K562 (cell line): ENCODE measurements around the gene DVL3. TPM values are rescaled to one million over a fixed set of nuclear protein-coding genes. Genes with fewer than 3 reads are reported as not detected.

Experiments used
- HMG20A ChIP-seq: fragments of 450-650 bp; formaldehyde crosslinking; conservative IDR thresholded peaks from 2 replicates; pipeline ENCODE4 v1.4.0; 2020; ENCODE audit warnings: mild to moderate bottlenecking, mixed read lengths
- POLR2AphosphoS2 ChIP-seq: IDR thresholded peaks from 2 replicates; pipeline ENCODE4 v1.6.1; 2012; ENCODE audit warnings: low read length, improper control_type of control experiment
- POLR2G ChIP-seq: fragments of 200-400 bp; formaldehyde crosslinking; IDR thresholded peaks from 2 replicates; pipeline ENCODE4 v1.6.1; 2017; ENCODE audit warnings: low read depth, mild to moderate bottlenecking, antibody characterized with exemption, low read length, moderate library complexity
- RHOXF2B ChIP-seq: fragments of 250-450 bp; sonication (Bioruptor Pico); conservative IDR thresholded peaks from 2 replicates; pipeline ENCODE4 v1.5.1; 2021
- SIN3B ChIP-seq: fragments of 450-650 bp; IDR thresholded peaks from 2 replicates; pipeline ENCODE4 v1.6.1; 2017; ENCODE audit warnings: low read depth, mild to moderate bottlenecking, moderate library complexity
- SMC3 ChIP-seq: conservative IDR thresholded peaks from 2 replicates; pipeline ENCODE4 v1.6.1; 2011; ENCODE audit warnings: low read depth, low read length, improper control_type of control experiment; ENCODE audit not compliant: insufficient read depth
- TAF15 ChIP-seq: fragments of 200-400 bp; formaldehyde crosslinking; IDR thresholded peaks from 2 replicates; pipeline ENCODE4 v1.6.1; 2017; ENCODE audit warnings: mild to moderate bottlenecking, low read depth, low read length, moderate library complexity
- UBTF ChIP-seq, 2 experiments: IDR thresholded peaks; 2 replicates each; pipeline ENCODE4 v1.6.1; 2012; ENCODE audit warnings: improper control_type of control experiment in 2 of 2, low read depth in 2 of 2, low read length in 2 of 2, borderline replicate concordance in 1 of 2
- VEZF1 ChIP-seq: fragments of 200-800 bp; sonication (Bioruptor generic); IDR thresholded peaks from 2 replicates; pipeline ENCODE4 v1.6.1; 2017; ENCODE audit warnings: missing genetic modification characterization, missing compliant biosample characterization
- ZBTB8A ChIP-seq: fragments of 450-650 bp; IDR thresholded peaks from 2 replicates; pipeline ENCODE4 v1.6.1; 2018; ENCODE audit warnings: mild to moderate bottlenecking, moderate library complexity; ENCODE audit not compliant: partially characterized antibody
- ZNF830 ChIP-seq: fragments of 250-450 bp; sonication (Bioruptor Pico); IDR thresholded peaks from 2 replicates; pipeline ENCODE4 v1.5.0; 2021; ENCODE audit warnings: mild to moderate bottlenecking
- polyA plus RNA-seq, 8 experiments: library from polyadenylated mRNA; depleted of rRNA in 4 of 8; stranded (reverse) in 5 of 8; unstranded in 3 of 8; fragments of >200 nt; fragmentation: Nextera tagmentation in 2 of 8; fragmentation: Illumina TruSeq in 1 of 8; extraction: Ambion mirVana in 2 of 8; extraction: Trizol in 1 of 8; gene quantifications; 2 replicates each; pipeline versions ENCODE4 v1.2.1 to v1.2.3, GENCODE V29; 2011 to 2014; ENCODE audit warnings: inconsistent platforms in 1 of 8, missing spikeins in 1 of 8
- total RNA-seq, 7 experiments: library from RNA; depleted of rRNA in 6 of 7; stranded (reverse); fragments of >200 nt in 6 of 7; fragmentation: Illumina TruSeq in 2 of 7; extraction: Trizol in 2 of 7; gene quantifications; 2 replicates each; pipeline versions ENCODE4 v1.2.1 to v1.2.3, GENCODE V29; 2011 to 2021; ENCODE audit warnings: low replicate concordance in 1 of 7
- TF ChIP-seq, protein P1 (sequence below): fragments of 200-600 bp; sonication (generic); IDR thresholded peaks from one replicate; pipeline ENCODE4 v1.6.1; 2012; ENCODE audit warnings: mild to moderate bottlenecking, low read depth, low read length, inconsistent platforms

Gene DVL3
- total and polyA plus RNA-seq, 9 of the 15 experiments (the other 6 are each of a cell fraction or from before 2014, with no cell fraction given), result 3.1 to 57.9 (median 20.1) TPM

- TF ChIP-seq, protein P1, sequence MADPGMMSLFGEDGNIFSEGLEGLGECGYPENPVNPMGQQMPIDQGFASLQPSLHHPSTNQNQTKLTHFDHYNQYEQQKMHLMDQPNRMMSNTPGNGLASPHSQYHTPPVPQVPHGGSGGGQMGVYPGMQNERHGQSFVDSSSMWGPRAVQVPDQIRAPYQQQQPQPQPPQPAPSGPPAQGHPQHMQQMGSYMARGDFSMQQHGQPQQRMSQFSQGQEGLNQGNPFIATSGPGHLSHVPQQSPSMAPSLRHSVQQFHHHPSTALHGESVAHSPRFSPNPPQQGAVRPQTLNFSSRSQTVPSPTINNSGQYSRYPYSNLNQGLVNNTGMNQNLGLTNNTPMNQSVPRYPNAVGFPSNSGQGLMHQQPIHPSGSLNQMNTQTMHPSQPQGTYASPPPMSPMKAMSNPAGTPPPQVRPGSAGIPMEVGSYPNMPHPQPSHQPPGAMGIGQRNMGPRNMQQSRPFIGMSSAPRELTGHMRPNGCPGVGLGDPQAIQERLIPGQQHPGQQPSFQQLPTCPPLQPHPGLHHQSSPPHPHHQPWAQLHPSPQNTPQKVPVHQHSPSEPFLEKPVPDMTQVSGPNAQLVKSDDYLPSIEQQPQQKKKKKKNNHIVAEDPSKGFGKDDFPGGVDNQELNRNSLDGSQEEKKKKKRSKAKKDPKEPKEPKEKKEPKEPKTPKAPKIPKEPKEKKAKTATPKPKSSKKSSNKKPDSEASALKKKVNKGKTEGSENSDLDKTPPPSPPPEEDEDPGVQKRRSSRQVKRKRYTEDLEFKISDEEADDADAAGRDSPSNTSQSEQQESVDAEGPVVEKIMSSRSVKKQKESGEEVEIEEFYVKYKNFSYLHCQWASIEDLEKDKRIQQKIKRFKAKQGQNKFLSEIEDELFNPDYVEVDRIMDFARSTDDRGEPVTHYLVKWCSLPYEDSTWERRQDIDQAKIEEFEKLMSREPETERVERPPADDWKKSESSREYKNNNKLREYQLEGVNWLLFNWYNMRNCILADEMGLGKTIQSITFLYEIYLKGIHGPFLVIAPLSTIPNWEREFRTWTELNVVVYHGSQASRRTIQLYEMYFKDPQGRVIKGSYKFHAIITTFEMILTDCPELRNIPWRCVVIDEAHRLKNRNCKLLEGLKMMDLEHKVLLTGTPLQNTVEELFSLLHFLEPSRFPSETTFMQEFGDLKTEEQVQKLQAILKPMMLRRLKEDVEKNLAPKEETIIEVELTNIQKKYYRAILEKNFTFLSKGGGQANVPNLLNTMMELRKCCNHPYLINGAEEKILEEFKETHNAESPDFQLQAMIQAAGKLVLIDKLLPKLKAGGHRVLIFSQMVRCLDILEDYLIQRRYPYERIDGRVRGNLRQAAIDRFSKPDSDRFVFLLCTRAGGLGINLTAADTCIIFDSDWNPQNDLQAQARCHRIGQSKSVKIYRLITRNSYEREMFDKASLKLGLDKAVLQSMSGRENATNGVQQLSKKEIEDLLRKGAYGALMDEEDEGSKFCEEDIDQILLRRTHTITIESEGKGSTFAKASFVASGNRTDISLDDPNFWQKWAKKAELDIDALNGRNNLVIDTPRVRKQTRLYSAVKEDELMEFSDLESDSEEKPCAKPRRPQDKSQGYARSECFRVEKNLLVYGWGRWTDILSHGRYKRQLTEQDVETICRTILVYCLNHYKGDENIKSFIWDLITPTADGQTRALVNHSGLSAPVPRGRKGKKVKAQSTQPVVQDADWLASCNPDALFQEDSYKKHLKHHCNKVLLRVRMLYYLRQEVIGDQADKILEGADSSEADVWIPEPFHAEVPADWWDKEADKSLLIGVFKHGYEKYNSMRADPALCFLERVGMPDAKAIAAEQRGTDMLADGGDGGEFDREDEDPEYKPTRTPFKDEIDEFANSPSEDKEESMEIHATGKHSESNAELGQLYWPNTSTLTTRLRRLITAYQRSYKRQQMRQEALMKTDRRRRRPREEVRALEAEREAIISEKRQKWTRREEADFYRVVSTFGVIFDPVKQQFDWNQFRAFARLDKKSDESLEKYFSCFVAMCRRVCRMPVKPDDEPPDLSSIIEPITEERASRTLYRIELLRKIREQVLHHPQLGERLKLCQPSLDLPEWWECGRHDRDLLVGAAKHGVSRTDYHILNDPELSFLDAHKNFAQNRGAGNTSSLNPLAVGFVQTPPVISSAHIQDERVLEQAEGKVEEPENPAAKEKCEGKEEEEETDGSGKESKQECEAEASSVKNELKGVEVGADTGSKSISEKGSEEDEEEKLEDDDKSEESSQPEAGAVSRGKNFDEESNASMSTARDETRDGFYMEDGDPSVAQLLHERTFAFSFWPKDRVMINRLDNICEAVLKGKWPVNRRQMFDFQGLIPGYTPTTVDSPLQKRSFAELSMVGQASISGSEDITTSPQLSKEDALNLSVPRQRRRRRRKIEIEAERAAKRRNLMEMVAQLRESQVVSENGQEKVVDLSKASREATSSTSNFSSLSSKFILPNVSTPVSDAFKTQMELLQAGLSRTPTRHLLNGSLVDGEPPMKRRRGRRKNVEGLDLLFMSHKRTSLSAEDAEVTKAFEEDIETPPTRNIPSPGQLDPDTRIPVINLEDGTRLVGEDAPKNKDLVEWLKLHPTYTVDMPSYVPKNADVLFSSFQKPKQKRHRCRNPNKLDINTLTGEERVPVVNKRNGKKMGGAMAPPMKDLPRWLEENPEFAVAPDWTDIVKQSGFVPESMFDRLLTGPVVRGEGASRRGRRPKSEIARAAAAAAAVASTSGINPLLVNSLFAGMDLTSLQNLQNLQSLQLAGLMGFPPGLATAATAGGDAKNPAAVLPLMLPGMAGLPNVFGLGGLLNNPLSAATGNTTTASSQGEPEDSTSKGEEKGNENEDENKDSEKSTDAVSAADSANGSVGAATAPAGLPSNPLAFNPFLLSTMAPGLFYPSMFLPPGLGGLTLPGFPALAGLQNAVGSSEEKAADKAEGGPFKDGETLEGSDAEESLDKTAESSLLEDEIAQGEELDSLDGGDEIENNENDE, result no peak
- TF ChIP-seq HMG20A (CRISPR knock-in tag) (no peak), TAF15 (no peak), ZBTB8A (no peak), SMC3 (no peak), VEZF1 (CRISPR knock-in tag) (peak; percentile 88), SIN3B (no peak), POLR2G (peak; percentile 84), RHOXF2B (CRISPR knock-in tag) (no peak), UBTF (IDR thresholded peaks at IDR 0.05; ENCODE audit: borderline replicate concordance in 1 of 2, low read depth in 2 of 2, low read length in 2 of 2) (peak in 1 of 2 experiments; percentile 67; a peak in 2 of 4 replicates), POLR2AphosphoS2 (no peak), ZNF830 (no peak)
These were observed at the start of gene DVL3 (continued) for GRCh38 chr3:184154885-184155643.
